HCEC 1CT (cell line): ENCODE results near the gene IFITM2.
A peak's percentile ranks its signal among the peaks of the same experiment; 100 is the strongest.
"Not testable (repeated sequence)": the region's sequence is repeated elsewhere in the genome, so short reads cannot be mapped to it uniquely, and the experiment has no call there.

Experiments
- DNase-seq: peaks from one replicate; pipeline ENCODE4 v3.0.0-alpha.2; 2017

IFITM2 gene

DNA sequence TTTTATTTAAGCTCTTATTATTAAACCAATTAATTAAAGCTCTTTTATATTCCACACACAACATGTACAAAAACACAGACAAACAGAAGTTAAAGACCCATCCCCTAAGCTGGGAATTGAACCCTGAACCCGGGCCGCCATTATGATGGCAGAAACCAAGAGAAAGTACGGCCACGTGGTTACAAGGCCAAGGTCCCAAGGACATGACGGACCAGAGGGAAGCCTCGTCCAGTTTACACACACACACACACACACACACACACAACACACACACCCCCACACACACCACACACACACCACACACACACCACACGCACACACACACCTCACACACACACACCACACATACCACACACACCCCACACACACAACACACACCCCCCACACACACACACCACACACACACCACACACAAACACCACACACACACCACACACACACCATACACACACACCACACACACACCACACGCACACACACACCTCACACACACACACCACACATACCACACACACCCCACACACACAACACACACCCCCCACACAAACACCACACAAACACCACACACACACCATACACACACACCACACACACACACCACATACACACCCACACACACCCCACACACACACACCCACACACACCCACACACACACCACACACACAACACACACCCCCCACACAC is 41.8 kb downstream of the IFITM2 start:
- DNase-seq, result not testable (repeated sequence)

DNA sequence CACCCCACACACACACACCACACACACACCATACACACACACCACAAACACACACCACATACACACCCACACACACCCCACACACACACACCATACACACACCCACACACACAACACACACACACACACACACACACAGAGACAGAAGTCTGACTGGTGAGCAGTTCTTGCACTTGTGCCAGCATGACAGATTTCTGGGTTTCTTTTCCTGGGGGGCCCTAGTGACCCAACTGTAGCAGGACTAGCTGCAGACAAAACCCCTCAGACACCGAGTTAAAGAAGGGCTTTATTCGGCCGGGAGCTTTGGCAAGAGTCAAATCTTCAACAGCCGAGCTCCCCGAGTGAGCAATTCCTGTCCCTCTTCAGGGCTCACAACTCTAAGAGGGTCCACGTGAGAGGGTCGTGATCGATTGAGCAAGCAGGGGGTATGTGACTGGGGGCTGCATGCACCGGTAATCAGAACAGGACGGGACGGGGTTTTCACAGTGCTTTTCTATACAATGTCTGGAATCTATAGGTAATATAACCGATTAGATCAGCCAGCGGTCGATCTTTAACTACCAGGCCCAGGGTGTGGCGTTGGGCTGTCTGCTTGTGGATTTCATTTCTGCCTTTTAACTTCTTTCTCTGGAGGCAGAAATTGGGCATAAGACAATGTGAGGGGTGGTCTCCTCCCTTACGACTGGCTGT is 42.6 kb downstream of the IFITM2 start:
- DNase-seq, result not testable (repeated sequence)

DNA sequence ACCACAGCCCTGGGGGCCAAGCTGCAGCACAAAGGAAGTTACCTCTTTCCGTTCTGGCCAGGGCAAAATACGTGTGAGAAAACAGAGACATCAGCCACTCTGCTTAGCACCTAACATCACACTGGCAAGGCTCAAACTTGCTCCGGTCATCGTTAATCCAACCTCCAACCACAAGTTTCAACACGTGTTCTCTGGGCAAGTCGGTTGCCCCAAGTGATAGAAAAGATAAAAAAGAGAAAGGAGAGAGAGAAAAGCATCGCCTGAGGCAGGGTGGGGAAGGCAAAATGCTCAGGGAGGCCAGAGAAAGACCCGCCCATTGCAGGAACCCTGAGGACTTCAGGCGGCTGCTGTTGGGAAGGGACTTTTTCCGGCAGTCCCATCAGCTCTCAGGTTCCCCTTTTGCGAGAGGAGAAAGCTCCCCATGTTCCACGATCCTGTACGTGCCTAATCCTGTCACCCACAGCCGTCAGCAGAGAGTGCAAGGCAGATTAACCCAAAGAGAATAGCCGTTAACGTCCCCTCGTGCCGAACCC is 43.2 kb downstream of the IFITM2 start:
- DNase-seq, result no peak

DNA sequence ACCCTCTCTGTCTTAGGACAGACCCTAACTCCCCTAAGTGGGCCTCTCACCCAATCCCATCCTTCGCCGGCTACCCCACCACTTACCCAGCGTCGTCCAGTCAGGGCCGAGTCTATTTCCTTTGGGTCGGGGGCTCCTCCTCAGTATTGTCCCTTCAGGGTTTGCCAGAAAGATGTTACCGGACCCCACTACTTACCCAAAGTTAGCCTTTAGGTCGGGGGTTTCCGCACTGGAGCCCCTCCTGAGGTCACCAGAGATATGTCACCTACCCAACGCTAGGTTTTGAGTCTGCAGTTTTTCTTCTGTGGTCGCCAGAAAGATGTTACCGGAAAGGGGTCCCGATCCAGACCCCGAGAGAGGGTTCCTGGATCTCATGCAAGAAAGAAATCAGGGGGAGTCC is 43.8 kb downstream of the IFITM2 start:
- no peak for DNase-seq

DNA sequence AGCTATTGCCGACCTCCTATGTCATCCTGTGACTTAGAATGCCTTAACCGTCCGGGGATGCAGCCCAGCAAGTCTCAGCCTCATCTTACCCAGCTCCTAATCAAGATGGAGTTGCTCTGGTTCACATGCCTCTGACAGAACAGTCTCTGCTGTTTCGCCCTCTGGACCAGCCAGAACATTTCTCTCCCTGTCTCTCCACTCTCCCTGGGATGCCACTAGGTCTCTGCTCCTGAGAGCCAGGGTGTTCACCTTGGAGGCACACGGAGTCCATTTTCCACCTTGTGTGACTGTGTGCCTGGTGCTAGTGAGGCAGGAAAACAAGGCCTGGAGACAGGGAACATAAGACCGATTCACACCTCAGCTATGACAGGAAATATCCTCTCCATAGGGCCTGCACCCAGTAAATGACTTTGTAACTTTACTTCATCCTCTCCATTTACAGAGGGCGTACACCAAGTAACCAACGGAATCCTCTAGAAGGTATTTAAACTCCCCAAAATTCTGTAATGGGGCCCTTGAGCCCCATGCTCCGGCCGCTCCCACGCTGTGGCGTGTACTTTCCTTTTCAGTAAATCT is 44.9 kb downstream of the IFITM2 start:
- no peak for DNase-seq

DNA sequence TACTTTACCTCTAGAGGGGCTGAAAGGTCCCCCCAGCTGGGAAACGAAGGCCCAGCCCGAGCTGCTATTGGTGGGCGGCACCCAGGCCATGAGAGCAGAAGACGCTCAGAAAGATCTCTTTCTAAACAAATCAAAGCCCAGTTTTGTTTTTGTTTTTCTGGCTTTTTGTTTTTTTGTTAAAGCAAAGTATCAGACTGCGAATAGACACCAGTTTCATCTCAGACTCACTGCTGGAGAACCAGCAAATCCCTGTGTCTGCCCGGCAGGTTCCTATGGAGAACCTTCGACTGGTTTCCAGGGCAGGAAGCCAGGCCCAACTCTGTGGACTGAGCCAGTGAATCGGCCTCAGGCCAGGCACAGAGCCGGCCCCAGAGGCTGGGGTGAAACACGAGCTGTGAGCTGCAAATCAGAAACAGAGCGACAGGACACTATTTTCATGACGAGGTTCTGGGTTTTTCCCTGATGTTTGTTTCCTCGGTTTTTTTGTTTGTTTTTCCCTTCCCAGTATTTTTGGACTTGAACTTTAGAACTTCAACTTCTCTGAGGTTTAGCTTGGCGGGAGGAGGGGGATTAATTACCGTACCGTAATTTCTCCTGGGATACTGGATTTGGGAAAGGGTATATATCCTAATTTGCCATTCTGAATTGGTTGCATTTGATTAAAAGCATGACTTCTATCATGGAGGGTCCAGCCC is 45.7 kb downstream of the IFITM2 start:
- peak; percentile 41 for DNase-seq

DNA sequence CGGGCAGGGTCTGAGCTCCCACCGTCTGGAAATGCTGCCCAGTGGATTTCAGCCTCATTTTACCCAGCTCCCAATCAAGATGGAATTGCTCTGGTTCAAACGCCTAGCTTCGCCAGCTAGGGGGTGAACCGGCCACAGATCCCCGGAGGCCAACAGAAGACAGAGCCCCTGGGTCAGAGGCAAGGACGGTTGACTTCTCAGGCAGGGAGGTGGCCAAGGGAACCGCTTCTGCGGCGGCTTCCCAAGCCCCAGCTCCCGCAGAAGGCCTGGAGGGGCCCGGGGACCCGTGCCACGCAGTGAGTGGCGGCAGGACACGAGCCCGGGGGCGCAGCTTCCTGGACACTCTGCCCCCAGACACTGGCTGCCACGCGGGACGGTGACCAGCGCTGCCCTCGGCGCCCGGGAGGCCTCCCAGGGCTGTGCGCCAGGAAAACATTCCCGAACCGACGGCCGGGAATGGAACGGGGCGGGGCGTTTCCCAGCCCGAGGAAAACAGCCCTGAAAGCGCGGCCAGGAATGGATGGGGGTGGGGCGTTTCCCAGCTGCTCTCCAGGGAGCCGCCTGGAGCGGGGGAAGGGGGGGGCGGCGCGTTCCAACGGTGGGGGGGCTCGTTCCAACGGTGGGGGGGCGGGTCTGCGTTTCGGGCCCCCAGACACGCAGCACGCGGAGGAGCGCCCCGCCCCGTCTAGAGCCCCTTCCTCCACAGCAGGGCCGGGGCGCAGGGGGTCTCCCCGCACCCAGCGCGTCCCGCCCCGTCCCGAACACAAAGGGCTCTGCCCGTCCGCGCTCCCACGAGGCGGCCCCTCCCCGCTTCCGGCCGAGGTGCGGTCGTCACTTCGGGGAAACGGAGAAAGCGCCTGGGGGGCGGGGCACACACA is 48.2 kb downstream of the IFITM2 start:
- peak; percentile 94 for DNase-seq

DNA sequence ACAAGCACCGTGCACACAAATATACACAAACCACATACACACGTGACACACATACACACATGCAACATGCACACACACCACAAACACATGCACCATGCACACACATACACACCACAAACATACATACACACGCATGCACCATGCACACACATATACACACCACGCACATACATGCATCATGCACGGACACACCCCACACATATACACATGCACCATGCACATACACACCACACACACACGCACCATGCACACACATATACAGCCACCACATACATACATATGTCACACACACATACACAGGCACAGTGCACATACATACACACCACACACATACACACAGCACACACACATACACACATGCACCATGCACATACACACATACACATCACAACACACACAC is 49.0 kb downstream of the IFITM2 start:
- no peak for DNase-seq

DNA sequence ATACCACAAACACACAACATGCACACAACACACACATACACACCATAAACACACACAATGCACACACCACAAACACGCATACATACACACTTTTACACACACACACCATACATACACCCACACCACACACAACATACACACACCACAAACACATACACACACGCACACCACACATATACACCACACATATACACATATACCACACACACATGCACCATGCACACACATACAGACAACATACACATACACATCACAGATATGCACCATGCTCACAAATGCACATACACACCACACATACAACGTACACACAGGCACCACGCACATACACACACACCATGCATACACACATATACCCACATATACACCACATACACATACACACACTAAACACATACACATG is 50.0 kb downstream of the IFITM2 start:
- no peak for DNase-seq

DNA sequence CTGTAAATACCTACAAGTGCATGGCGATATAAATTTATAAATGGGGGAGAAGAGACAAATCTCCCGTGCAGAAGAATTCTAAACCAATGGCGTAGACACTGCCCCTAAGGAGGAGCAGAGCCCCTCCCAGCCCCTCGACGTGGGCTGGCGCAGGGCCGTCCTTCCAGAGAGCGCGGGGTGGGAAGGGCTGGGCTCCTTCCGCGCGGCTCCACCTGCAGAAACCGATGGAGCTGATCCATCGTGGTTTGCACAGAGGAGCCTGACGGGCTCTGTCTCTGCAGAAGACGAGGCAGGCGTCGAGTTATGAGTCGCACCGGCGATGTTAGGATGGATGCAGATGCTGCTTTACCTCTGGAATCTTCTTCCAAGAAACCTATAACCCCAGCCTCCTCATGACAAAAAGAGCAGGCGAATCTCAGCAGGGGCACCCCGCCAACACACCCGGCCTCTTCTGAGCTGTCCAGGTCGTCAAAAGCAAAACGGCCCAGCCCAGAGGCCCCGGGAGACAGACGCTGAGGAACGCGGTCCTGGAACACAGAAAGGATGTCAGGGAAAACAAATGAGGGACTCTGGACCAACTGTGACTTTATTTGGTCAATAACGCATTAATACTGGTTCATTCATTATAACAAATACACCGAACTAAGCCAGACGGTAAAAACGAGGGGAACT is 50.6 kb downstream of the IFITM2 start:
- no peak for DNase-seq
